Measurements from ENCODE around the gene NLK. TPM values are rescaled to one million over a fixed set of nuclear protein-coding genes. Genes with fewer than 3 reads are reported as not detected.

The NLK gene
- total and polyA plus RNA-seq, 10 of the 15 experiments (the other 5 are each of a cell fraction or from before 2014, with no cell fraction given), result 5.0 to 22.9 (median 15.0) TPM

DNA sequence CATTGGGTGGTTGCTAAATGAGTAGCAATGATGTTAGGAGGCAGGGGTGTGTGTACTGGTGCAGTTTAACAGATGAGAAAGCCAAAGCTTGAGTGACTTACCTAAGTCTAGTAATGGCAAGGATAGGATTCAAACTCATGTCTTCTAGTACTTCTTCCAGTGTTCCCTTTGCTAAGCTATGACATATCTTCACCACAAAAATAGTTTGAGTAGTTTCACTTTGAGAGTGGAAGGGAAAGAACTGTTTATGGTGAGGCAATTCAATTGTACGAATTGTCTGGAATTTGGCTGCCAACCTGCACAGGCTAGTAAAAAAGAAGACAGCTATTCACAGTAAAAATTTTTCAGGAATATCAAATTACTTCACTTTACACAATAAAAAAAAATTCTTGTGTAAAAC lies 138.0 kb downstream of the NLK start (continued):
- TF ChIP-seq, protein P1, sequence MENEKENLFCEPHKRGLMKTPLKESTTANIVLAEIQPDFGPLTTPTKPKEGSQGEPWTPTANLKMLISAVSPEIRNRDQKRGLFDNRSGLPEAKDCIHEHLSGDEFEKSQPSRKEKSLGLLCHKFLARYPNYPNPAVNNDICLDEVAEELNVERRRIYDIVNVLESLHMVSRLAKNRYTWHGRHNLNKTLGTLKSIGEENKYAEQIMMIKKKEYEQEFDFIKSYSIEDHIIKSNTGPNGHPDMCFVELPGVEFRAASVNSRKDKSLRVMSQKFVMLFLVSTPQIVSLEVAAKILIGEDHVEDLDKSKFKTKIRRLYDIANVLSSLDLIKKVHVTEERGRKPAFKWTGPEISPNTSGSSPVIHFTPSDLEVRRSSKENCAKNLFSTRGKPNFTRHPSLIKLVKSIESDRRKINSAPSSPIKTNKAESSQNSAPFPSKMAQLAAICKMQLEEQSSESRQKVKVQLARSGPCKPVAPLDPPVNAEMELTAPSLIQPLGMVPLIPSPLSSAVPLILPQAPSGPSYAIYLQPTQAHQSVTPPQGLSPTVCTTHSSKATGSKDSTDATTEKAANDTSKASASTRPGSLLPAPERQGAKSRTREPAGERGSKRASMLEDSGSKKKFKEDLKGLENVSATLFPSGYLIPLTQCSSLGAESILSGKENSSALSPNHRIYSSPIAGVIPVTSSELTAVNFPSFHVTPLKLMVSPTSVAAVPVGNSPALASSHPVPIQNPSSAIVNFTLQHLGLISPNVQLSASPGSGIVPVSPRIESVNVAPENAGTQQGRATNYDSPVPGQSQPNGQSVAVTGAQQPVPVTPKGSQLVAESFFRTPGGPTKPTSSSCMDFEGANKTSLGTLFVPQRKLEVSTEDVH (IDR thresholded peaks at IDR 0.05; ENCODE audit: low read depth, partially characterized antibody), result no peak
- no peak for TF ChIP-seq KLF5 (IDR thresholded peaks at IDR 0.05; ENCODE audit: partially characterized antibody)
- TF ChIP-seq, protein P2, sequence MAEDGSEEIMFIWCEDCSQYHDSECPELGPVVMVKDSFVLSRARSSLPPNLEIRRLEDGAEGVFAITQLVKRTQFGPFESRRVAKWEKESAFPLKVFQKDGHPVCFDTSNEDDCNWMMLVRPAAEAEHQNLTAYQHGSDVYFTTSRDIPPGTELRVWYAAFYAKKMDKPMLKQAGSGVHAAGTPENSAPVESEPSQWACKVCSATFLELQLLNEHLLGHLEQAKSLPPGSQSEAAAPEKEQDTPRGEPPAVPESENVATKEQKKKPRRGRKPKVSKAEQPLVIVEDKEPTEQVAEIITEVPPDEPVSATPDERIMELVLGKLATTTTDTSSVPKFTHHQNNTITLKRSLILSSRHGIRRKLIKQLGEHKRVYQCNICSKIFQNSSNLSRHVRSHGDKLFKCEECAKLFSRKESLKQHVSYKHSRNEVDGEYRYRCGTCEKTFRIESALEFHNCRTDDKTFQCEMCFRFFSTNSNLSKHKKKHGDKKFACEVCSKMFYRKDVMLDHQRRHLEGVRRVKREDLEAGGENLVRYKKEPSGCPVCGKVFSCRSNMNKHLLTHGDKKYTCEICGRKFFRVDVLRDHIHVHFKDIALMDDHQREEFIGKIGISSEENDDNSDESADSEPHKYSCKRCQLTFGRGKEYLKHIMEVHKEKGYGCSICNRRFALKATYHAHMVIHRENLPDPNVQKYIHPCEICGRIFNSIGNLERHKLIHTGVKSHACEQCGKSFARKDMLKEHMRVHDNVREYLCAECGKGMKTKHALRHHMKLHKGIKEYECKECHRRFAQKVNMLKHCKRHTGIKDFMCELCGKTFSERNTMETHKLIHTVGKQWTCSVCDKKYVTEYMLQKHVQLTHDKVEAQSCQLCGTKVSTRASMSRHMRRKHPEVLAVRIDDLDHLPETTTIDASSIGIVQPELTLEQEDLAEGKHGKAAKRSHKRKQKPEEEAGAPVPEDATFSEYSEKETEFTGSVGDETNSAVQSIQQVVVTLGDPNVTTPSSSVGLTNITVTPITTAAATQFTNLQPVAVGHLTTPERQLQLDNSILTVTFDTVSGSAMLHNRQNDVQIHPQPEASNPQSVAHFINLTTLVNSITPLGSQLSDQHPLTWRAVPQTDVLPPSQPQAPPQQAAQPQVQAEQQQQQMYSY (CRISPR knock-in tag; IDR thresholded peaks at IDR 0.05), result no peak
- TF ChIP-seq ZZZ3 (IDR thresholded peaks at IDR 0.05; ENCODE audit: control insufficient read depth, insufficient read length, low read depth), result no peak
- TF ChIP-seq, protein P3, sequence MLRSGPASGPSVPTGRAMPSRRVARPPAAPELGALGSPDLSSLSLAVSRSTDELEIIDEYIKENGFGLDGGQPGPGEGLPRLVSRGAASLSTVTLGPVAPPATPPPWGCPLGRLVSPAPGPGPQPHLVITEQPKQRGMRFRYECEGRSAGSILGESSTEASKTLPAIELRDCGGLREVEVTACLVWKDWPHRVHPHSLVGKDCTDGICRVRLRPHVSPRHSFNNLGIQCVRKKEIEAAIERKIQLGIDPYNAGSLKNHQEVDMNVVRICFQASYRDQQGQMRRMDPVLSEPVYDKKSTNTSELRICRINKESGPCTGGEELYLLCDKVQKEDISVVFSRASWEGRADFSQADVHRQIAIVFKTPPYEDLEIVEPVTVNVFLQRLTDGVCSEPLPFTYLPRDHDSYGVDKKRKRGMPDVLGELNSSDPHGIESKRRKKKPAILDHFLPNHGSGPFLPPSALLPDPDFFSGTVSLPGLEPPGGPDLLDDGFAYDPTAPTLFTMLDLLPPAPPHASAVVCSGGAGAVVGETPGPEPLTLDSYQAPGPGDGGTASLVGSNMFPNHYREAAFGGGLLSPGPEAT (IDR thresholded peaks at IDR 0.05; ENCODE audit: low read depth), result no peak
- TF ChIP-seq FOS (IDR thresholded peaks at IDR 0.05; ENCODE audit: borderline replicate concordance, extremely low read depth, insufficient read length), result no peak
- TF ChIP-seq, protein P4, sequence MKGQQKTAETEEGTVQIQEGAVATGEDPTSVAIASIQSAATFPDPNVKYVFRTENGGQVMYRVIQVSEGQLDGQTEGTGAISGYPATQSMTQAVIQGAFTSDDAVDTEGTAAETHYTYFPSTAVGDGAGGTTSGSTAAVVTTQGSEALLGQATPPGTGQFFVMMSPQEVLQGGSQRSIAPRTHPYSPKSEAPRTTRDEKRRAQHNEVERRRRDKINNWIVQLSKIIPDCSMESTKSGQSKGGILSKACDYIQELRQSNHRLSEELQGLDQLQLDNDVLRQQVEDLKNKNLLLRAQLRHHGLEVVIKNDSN (IDR thresholded peaks at IDR 0.05; ENCODE audit: borderline replicate concordance, extremely low read length, insufficient read depth, low read depth, low read length), result no peak
- TF ChIP-seq SMC3 (IDR thresholded peaks at IDR 0.05; ENCODE audit: borderline replicate concordance, low read length), result no peak
- no peak for TF ChIP-seq MXI1 (IDR thresholded peaks at IDR 0.05; ENCODE audit: low read depth, low read length)
- TF ChIP-seq, protein P5, sequence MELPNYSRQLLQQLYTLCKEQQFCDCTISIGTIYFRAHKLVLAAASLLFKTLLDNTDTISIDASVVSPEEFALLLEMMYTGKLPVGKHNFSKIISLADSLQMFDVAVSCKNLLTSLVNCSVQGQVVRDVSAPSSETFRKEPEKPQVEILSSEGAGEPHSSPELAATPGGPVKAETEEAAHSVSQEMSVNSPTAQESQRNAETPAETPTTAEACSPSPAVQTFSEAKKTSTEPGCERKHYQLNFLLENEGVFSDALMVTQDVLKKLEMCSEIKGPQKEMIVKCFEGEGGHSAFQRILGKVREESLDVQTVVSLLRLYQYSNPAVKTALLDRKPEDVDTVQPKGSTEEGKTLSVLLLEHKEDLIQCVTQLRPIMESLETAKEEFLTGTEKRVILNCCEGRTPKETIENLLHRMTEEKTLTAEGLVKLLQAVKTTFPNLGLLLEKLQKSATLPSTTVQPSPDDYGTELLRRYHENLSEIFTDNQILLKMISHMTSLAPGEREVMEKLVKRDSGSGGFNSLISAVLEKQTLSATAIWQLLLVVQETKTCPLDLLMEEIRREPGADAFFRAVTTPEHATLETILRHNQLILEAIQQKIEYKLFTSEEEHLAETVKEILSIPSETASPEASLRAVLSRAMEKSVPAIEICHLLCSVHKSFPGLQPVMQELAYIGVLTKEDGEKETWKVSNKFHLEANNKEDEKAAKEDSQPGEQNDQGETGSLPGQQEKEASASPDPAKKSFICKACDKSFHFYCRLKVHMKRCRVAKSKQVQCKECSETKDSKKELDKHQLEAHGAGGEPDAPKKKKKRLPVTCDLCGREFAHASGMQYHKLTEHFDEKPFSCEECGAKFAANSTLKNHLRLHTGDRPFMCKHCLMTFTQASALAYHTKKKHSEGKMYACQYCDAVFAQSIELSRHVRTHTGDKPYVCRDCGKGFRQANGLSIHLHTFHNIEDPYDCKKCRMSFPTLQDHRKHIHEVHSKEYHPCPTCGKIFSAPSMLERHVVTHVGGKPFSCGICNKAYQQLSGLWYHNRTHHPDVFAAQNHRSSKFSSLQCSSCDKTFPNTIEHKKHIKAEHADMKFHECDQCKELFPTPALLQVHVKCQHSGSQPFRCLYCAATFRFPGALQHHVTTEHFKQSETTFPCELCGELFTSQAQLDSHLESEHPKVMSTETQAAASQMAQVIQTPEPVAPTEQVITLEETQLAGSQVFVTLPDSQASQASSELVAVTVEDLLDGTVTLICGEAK (IDR thresholded peaks at IDR 0.05; ENCODE audit: borderline replicate concordance), result no peak

Measured in GM12878 (cell line).